GM23338 (cell line): ENCODE data around the gene GABRA1. TPM values are rescaled to one million over a fixed set of nuclear protein-coding genes. Genes with fewer than 3 reads are reported as not detected.

Experiments used
- ATAC-seq: fragments of 200-7000 bp; cut with Tn5 transposase; 3 replicates; pipeline ENCODE4 v1.9.1; 2020
- DNase-seq: peaks from one replicate; pipeline ENCODE4 v3.0.0-alpha.2; 2015; ENCODE audit warnings: low spot score
- H2AFZ ChIP-seq: fragments of 200-600 bp; sonication (generic); 2 replicates; pipeline ENCODE4 v1.8.0; 2016; ENCODE audit warnings: antibody characterized with exemption, mild to moderate bottlenecking, moderate library complexity
- H3F3A ChIP-seq: fragments of 200-600 bp; sonication (generic); replicated peaks from 2 replicates; pipeline ENCODE4 v1.8.0; 2017; ENCODE audit warnings: antibody characterized with exemption, mixed run types, low read depth
- H3K27ac ChIP-seq: fragments of 200-600 bp; sonication (generic); 2 replicates; pipeline ENCODE4 v1.6.1; 2016; ENCODE audit warnings: low read depth
- H3K27me3 ChIP-seq: fragments of 200-600 bp; sonication (generic); 2 replicates; pipeline ENCODE4 v1.8.0; 2016; ENCODE audit warnings: mild to moderate bottlenecking, mixed run types, moderate library complexity; ENCODE audit not compliant: insufficient read depth
- H3K36me3 ChIP-seq: fragments of 200-600 bp; sonication (generic); 2 replicates; pipeline ENCODE4 v1.8.0; 2016; ENCODE audit warnings: mild to moderate bottlenecking; ENCODE audit not compliant: insufficient read depth
- H3K4me1 ChIP-seq: fragments of 200-600 bp; sonication (generic); 2 replicates; pipeline ENCODE4 v1.8.0; 2016; ENCODE audit warnings: mild to moderate bottlenecking, moderate library complexity; ENCODE audit not compliant: insufficient read depth
- H3K4me2 ChIP-seq: fragments of 200-600 bp; sonication (generic); 2 replicates; pipeline ENCODE4 v1.7.1; 2017; ENCODE audit warnings: mixed run types
- H3K4me3 ChIP-seq: fragments of 200-600 bp; sonication (generic); 2 replicates; pipeline ENCODE4 v1.6.1; 2016; ENCODE audit warnings: mixed run types
- H3K79me2 ChIP-seq: fragments of 200-600 bp; sonication (generic); replicated peaks from 2 replicates; pipeline ENCODE4 v1.8.0; 2017; ENCODE audit warnings: mild to moderate bottlenecking; ENCODE audit not compliant: insufficient read depth
- H3K9me2 ChIP-seq: fragments of 200-600 bp; sonication (generic); 2 replicates; pipeline ENCODE4 v1.8.0; 2017; ENCODE audit not compliant: insufficient read depth
- H4K20me1 ChIP-seq: fragments of 200-600 bp; sonication (generic); replicated peaks from 2 replicates; pipeline ENCODE4 v1.8.0; 2017; ENCODE audit warnings: mild to moderate bottlenecking; ENCODE audit not compliant: insufficient read depth
- H3K27ac Mint-ChIP-seq: 2 replicates; pipeline ENCODE4 v1.8.0; 2020; ENCODE audit warnings: inconsistent platforms, mild to moderate bottlenecking, moderate library complexity, mixed read lengths
- H3K27me3 Mint-ChIP-seq: 3 replicates; pipeline ENCODE4 v1.8.0; 2022; ENCODE audit warnings: low read depth, mild to moderate bottlenecking, moderate library complexity, mixed read lengths, inconsistent platforms; ENCODE audit not compliant: insufficient read depth, poor library complexity
- H3K36me3 Mint-ChIP-seq: 3 replicates; pipeline ENCODE4 v1.8.0; 2021; ENCODE audit warnings: low read depth, mild to moderate bottlenecking, inconsistent platforms, moderate library complexity, mixed read lengths
- H3K4me1 Mint-ChIP-seq: 3 replicates; pipeline ENCODE4 v1.8.0; 2020; ENCODE audit warnings: mild to moderate bottlenecking, inconsistent platforms, mixed read lengths
- H3K4me3 Mint-ChIP-seq: 3 replicates; pipeline ENCODE4 v1.8.0; 2021; ENCODE audit warnings: moderate library complexity, mild to moderate bottlenecking, inconsistent platforms, mixed read lengths
- H3K9me3 Mint-ChIP-seq: 3 replicates; pipeline ENCODE4 v1.8.0; 2020; ENCODE audit warnings: moderate library complexity, mild to moderate bottlenecking, inconsistent platforms, mixed read lengths
- CREB1 ChIP-seq: fragments of 250-450 bp; sonication (Bioruptor Pico); IDR thresholded peaks from 2 replicates; pipeline ENCODE4 v1.5.0; 2020; ENCODE audit warnings: low read depth, mild to moderate bottlenecking, moderate library complexity
- NANOG ChIP-seq: IDR thresholded peaks from 2 replicates; pipeline ENCODE4 v1.6.1; 2016; ENCODE audit warnings: antibody characterized with exemption, borderline replicate concordance
- POLR2AphosphoS5 ChIP-seq: IDR thresholded peaks from 2 replicates; pipeline ENCODE4 v1.6.1; 2016; ENCODE audit warnings: antibody characterized with exemption, low read depth
- ZNF331 ChIP-seq: fragments of 250-450 bp; sonication (Bioruptor Pico); IDR thresholded peaks from 2 replicates; pipeline ENCODE4 v1.5.0; 2020; ENCODE audit warnings: low read depth, mild to moderate bottlenecking, moderate library complexity
- long read RNA-seq: library from polyadenylated mRNA; unstranded; transcript quantifications from one replicate; pipeline ENCODE4 v2.0.0, GENCODE V29; 2020; ENCODE audit not compliant: unreplicated experiment
- polyA plus RNA-seq: library from polyadenylated mRNA; unstranded; fragments of >200 nt; fragmentation: Nextera tagmentation; extraction: Ambion mirVana; gene quantifications from 2 replicates; pipeline ENCODE4 v1.2.1, GENCODE V29; 2016
- total RNA-seq: library from RNA; depleted of rRNA; stranded (reverse); fragments of >200 nt; shearing (Covaris generic); gene quantifications from 2 replicates; pipeline ENCODE4 v1.2.3, GENCODE V29; 2014; rRNA removed
- TF ChIP-seq, protein P1 (sequence below), 2 experiments: fragments of 200-600 bp in 1 of 2; sonication (generic) in 1 of 2; conservative IDR thresholded peaks; 2 replicates each; pipeline versions ENCODE4 v1.5.1 to v1.6.1; 2016 to 2017; ENCODE audit warnings: antibody characterized with exemption in 2 of 2, low read depth in 2 of 2, mild to moderate bottlenecking in 2 of 2, moderate library complexity in 1 of 2
- TF ChIP-seq, protein P2 (sequence below): IDR thresholded peaks from one replicate; pipeline ENCODE4 v1.6.1; 2018; ENCODE audit warnings: antibody characterized with exemption; ENCODE audit not compliant: unreplicated experiment
- TF ChIP-seq, protein P3 (sequence below): IDR thresholded peaks from 2 replicates; pipeline ENCODE4 v1.6.1; 2016; ENCODE audit warnings: antibody characterized with exemption

The GABRA1 gene
- total RNA-seq (0.16 and 0.52 TPM in 2 replicates), polyA plus RNA-seq (0.42 and 0.52 TPM in 2 replicates)
- long read RNA-seq, full-length matches to known transcripts = 1 of 1 reads
- long read RNA-seq, partial matches to known transcripts = 0 of 1 reads
- long read RNA-seq, other reads (novel, unspliced or antisense) = 0 of 1 reads

DNA sequence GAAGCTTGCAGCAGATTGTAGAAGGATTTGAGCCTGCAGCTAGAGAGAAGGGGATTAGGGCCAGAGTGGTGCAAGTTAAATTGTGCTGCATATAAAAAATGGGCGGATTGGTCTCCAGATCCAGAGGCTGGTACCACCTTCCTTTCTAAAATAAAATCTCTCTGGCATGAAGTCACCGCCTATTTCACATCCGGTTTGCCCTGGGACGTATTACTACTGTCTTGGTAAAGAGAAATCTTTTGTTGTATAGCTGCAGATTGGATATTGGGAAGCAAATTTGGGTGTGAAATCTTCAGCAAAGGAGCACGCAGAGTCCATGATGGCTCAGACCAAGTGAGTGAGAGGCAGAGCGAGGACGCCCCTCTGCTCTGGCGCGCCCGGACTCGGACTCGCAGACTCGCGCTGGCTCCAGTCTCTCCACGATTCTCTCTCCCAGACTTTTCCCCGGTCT, at the start of gene GABRA1:
GABRA1 (plus strand) TSS at position 180 of the 451 bp plus-strand sequence. CDS start 2,691 bp downstream, outside the sequence.
- Histone ChIP-seq H3K79me2 (no peaks in the 10 kb centered on the region), H3K9me2 (no peaks in the 10 kb centered on the region), H3K4me2 (peak within 1 kb of the TSS; percentile 93), H3K27ac (no peak within 1 kb of the TSS), H3F3A (no peaks in the 10 kb centered on the region), H2AFZ (peak within 1 kb of the TSS; percentile 96), H3K4me1 (peaks cover 30% of the 10 kb centered on the region), H4K20me1 (no peaks in the 10 kb centered on the region; the same call in 1 of the 2 replicates), H3K4me3 (peak within 1 kb of the TSS; percentile 71), H3K27me3 (peaks cover 33% of the 10 kb centered on the region), H3K36me3 (no peaks in the 10 kb centered on the region)
- Mint-ChIP-seq H3K36me3 (no peaks in the 10 kb centered on the region), H3K4me1 (peaks cover 36% of the 10 kb centered on the region), H3K4me3 (peak within 1 kb of the TSS; percentile 77), H3K9me3 (no peaks in the 10 kb centered on the region; the same call in 2 of the 3 replicates), H3K27ac (no peak within 1 kb of the TSS), H3K27me3 (peaks cover 20% of the 10 kb centered on the region)
- DNase-seq (peak; percentile 76), ATAC-seq (peak; percentile 90)
- TF ChIP-seq CREB1 (CRISPR knock-in tag) = no peak
- TF ChIP-seq, protein P1, sequence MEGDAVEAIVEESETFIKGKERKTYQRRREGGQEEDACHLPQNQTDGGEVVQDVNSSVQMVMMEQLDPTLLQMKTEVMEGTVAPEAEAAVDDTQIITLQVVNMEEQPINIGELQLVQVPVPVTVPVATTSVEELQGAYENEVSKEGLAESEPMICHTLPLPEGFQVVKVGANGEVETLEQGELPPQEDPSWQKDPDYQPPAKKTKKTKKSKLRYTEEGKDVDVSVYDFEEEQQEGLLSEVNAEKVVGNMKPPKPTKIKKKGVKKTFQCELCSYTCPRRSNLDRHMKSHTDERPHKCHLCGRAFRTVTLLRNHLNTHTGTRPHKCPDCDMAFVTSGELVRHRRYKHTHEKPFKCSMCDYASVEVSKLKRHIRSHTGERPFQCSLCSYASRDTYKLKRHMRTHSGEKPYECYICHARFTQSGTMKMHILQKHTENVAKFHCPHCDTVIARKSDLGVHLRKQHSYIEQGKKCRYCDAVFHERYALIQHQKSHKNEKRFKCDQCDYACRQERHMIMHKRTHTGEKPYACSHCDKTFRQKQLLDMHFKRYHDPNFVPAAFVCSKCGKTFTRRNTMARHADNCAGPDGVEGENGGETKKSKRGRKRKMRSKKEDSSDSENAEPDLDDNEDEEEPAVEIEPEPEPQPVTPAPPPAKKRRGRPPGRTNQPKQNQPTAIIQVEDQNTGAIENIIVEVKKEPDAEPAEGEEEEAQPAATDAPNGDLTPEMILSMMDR (conservative IDR thresholded peaks at IDR 0.05; ENCODE audit: low read depth in 2 of 2) = peak in 1 of 2 experiments; percentile 45; a peak in 2 of 4 replicates
- TF ChIP-seq NANOG = no peak
- TF ChIP-seq POLR2AphosphoS5 = no peak
- TF ChIP-seq, protein P2, sequence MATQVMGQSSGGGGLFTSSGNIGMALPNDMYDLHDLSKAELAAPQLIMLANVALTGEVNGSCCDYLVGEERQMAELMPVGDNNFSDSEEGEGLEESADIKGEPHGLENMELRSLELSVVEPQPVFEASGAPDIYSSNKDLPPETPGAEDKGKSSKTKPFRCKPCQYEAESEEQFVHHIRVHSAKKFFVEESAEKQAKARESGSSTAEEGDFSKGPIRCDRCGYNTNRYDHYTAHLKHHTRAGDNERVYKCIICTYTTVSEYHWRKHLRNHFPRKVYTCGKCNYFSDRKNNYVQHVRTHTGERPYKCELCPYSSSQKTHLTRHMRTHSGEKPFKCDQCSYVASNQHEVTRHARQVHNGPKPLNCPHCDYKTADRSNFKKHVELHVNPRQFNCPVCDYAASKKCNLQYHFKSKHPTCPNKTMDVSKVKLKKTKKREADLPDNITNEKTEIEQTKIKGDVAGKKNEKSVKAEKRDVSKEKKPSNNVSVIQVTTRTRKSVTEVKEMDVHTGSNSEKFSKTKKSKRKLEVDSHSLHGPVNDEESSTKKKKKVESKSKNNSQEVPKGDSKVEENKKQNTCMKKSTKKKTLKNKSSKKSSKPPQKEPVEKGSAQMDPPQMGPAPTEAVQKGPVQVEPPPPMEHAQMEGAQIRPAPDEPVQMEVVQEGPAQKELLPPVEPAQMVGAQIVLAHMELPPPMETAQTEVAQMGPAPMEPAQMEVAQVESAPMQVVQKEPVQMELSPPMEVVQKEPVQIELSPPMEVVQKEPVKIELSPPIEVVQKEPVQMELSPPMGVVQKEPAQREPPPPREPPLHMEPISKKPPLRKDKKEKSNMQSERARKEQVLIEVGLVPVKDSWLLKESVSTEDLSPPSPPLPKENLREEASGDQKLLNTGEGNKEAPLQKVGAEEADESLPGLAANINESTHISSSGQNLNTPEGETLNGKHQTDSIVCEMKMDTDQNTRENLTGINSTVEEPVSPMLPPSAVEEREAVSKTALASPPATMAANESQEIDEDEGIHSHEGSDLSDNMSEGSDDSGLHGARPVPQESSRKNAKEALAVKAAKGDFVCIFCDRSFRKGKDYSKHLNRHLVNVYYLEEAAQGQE = no peak

DNA sequence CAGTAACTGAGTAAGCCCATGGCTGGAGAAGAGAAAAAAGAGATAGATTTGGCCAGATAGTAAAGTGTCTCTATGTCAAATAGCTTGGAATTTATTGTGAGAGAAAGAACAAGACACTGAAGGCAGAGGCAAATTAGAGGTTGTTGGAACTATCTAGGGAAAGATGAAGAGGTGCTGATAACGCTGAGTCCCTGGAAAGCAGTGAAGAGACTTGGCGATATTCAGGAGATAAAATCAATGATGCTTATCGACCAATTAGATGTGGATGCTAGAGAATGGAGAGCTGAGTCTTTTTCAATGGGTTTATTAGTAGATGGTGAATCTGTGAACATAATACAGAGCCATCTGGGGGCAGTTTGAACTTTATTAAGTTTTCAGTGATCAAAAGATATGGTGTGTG, 48.6 kb upstream of the GABRA1 start:
- no peak for DNase-seq
- Mint-ChIP-seq H3K4me3 (no peak overlapping the region), H3K27me3 (no peaks in the 10 kb centered on the region), H3K36me3 (no peaks in the 10 kb centered on the region), H3K9me3 (no peaks in the 10 kb centered on the region; the same call in 1 of the 3 replicates), H3K27ac (no peak overlapping the region), H3K4me1 (no peaks in the 10 kb centered on the region)
- Histone ChIP-seq H3K4me1 (no peaks in the 10 kb centered on the region), H3F3A (no peaks in the 10 kb centered on the region), H3K27ac (no peak overlapping the region), H3K4me2 (no peak overlapping the region), H4K20me1 (no peaks in the 10 kb centered on the region), H3K9me2 (no peaks in the 10 kb centered on the region), H3K4me3 (no peak overlapping the region), H3K36me3 (no peaks in the 10 kb centered on the region), H3K79me2 (no peaks in the 10 kb centered on the region), H3K27me3 (no peaks in the 10 kb centered on the region), H2AFZ (no peak overlapping the region)
- ATAC-seq = no peak
- TF ChIP-seq, protein P2 = no peak
- TF ChIP-seq, protein P3, sequence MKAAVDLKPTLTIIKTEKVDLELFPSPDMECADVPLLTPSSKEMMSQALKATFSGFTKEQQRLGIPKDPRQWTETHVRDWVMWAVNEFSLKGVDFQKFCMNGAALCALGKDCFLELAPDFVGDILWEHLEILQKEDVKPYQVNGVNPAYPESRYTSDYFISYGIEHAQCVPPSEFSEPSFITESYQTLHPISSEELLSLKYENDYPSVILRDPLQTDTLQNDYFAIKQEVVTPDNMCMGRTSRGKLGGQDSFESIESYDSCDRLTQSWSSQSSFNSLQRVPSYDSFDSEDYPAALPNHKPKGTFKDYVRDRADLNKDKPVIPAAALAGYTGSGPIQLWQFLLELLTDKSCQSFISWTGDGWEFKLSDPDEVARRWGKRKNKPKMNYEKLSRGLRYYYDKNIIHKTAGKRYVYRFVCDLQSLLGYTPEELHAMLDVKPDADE = no peak
- TF ChIP-seq NANOG (no peak), ZNF331 (CRISPR knock-in tag) (no peak)
